VCaP (cell line): Measurements from ENCODE around the gene TRHDE.

Experiments used
- H3K27ac ChIP-seq: fragments of 450-650 bp; 2 replicates; pipeline ENCODE4 v1.5.1; 2017
- TF ChIP-seq, protein P1 (sequence below): fragments of 450-650 bp; conservative IDR thresholded peaks from 2 replicates; pipeline ENCODE4 v1.5.1; 2017; ENCODE audit warnings: mild to moderate bottlenecking, moderate library complexity

The TRHDE gene

DNA sequence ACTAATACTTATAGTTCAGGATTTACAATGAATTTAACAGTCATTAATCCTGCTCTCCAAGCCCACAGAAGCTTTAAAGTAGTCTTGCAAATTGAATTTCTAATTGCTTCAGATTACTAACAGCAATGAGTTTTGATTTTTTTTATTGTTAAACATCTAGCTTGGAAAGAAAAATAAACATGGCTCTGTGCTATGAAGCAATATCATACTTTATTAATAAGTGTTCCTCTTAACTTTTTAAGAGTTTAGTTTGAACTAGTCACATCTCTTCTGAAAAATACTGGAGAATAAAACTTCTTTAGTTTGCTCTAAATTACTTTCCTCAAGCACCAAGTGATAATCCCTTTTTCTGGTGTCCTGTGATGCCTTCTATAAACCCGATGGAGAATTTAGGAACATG lies 250.2 kb downstream of the TRHDE start:
- TF ChIP-seq, protein P1, sequence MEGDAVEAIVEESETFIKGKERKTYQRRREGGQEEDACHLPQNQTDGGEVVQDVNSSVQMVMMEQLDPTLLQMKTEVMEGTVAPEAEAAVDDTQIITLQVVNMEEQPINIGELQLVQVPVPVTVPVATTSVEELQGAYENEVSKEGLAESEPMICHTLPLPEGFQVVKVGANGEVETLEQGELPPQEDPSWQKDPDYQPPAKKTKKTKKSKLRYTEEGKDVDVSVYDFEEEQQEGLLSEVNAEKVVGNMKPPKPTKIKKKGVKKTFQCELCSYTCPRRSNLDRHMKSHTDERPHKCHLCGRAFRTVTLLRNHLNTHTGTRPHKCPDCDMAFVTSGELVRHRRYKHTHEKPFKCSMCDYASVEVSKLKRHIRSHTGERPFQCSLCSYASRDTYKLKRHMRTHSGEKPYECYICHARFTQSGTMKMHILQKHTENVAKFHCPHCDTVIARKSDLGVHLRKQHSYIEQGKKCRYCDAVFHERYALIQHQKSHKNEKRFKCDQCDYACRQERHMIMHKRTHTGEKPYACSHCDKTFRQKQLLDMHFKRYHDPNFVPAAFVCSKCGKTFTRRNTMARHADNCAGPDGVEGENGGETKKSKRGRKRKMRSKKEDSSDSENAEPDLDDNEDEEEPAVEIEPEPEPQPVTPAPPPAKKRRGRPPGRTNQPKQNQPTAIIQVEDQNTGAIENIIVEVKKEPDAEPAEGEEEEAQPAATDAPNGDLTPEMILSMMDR = no peak
- no peak overlapping the region for H3K27ac ChIP-seq

DNA sequence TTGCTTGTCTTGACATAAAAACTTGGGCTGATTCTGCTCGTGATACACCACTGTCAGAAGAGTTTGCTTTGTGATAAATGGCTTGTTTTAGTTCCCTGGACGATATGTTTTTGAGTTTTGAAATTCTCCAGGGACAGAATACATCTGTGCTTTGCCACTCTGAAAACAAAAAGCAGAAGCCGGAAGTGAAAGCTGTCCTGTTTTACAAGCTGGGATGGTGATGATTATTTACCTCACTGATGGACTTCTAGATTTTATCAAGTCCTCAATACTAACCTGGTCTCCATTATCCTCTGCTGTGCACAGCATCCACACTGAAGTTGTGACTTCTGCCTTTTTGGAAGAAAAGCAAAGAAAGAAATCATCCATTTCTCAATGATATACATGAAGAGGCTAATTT lies 251.6 kb downstream of the TRHDE start:
- no peak overlapping the region for H3K27ac ChIP-seq
- TF ChIP-seq, protein P1 = no peak

DNA sequence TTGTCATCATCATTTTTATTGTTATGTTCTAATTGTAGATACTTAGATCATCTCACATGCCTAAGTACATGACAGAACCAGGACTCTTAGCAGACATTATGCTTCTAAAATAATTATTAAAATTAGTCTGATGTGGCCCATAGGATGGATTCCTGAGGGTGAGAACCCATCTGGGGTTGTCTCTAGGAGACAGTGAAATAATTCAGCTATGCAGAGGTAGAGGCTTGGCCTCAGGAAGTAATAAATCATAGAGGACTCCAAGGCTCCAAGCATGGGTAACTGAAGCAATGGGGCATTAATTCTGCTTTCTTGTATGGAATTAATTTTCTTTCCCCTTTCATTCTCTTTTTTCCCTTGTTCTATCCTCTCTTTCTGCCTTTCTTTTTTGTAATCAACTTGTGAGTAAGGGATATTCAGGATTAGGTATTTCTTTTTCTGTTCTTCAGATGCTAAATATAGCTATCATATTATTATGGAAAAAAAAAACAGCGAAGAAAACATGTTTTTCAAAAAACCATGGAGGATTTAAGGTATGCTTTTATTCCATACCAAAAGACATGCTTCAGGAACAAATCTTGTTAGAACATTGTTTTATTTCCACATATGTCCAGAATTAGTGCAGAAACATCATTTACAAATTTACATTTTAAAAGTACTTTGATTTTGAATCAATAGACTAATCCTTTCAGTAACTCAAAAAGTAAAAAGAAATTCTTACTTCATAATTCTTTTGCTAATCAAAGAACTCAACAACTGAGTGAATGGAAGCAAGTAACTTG lies 263.2 kb downstream of the TRHDE start:
- TF ChIP-seq, protein P1 = no peak
- no peak overlapping the region for H3K27ac ChIP-seq

DNA sequence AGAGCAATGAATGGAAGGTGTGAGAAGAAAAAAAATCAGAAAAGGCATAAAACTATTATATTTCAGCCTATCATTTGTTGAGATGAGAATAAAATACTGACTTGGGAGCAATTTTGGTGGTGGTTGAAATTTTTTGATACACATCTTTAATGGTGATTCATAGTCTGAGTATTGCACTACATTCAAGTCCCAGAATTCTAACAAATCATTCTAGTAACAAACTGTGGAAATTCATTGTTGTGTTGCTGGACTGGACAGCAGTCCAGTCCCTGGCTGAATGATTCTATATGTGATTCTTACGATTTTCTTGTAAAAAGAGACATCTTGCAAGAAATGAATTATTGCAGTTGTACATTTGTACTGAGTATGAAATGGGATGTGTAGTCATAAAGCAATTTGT lies 268.6 kb downstream of the TRHDE start:
- H3K27ac ChIP-seq = no peak overlapping the region
- TF ChIP-seq, protein P1 = no peak

DNA sequence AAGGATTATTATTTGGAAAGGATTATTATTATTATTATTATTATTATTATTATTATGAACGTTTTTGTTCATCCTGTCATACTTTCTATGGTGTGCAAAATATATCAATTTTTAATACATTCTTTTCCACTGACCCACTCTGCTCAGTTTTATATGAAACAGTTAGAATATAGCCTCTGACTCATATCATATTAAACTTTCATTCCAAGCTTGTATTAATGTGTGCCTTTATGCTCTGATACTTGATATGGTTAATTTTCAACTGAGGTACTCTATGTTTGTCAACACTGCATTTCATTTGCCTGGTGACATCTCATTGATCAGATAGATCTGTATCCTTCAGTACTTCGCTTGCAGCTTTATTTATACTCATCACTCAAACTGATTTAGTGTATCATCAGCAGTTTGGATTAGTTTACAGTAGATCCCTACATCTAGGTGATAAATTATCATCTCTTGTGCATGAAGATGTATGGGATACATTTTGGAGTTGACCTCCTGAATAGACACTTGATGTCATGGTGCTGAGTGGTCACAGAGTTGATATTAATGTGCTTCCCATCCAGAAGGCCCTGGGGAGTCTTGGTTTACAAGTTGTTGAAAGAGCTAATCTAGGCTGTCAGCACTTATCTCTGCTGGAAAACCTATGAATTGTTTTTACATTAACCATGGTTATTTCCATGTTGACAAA lies 271.8 kb downstream of the TRHDE start:
- TF ChIP-seq, protein P1 = no peak
- no peak overlapping the region for H3K27ac ChIP-seq

GRCh38 chr12:72546106-72546505 lies 273.9 kb downstream of the TRHDE start:
- TF ChIP-seq, protein P1 = no peak
- H3K27ac ChIP-seq = no peak overlapping the region

DNA sequence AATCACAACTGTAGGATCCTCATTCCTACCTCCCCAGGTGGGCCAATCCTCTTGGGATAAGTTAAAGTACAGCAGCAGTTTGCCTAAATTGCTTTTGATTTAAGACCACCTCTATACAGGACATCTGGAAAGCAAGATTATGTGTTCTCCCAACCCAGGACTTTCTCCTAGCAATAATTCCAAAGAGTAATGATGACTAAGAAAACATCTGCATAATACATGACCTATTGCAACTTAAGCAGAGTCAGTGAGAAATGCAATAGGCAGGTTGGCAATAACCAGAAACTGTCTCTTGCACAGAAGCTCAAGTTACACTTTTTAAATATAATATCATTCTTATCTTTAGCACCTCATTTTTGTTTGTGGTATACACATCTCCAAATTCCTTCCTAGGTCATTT lies 275.4 kb downstream of the TRHDE start:
- TF ChIP-seq, protein P1 = no peak

More for the DNA sequence above, 275.4 kb downstream of the TRHDE start:
- no peak overlapping the region for H3K27ac ChIP-seq
